ENCODE measurements around the gene THAP3. TPM values are rescaled to one million over a fixed set of nuclear protein-coding genes. Genes with fewer than 3 reads are reported as not detected.
"Not testable (repeated sequence)": the region's sequence is repeated elsewhere in the genome, so short reads cannot be mapped to it uniquely, and the experiment has no call there.

Gene THAP3
- total and polyA plus RNA-seq, 7 experiments from 2014 or later = 14.1 to 31.8 (median 20.3) TPM

- Histone ChIP-seq H3K27ac (ENCODE audit: low read depth, low read length) (no peak overlapping the region), H3K27me3 (ENCODE audit: control insufficient read depth in 2 of 2, insufficient read depth in 2 of 2, low read length in 2 of 2) (no peaks in the 10 kb centered on the region), H3K36me3 (ENCODE audit: control insufficient read depth in 2 of 3, insufficient read depth in 3 of 3, low read length in 3 of 3) (peaks cover 0 to 91% (median 15%) of the 10 kb centered on the region in 3 experiments), H3K4me3 (ENCODE audit: low read length) (no peak overlapping the region), H3K4me1 (ENCODE audit: control insufficient read depth in 2 of 2, insufficient read depth in 2 of 2, low read length in 2 of 2) (no peaks in the 10 kb centered on the region), H3K9me3 (ENCODE audit: control insufficient read depth in 2 of 3, low read length in 3 of 3) (no peaks in the 10 kb centered on the region)
- peak in 4 of 9 donors; percentile 24 to 40 (median 34) for DNase-seq
- ATAC-seq = peak; percentile 69
- intact Hi-C loops (cut with micrococcal nuclease) = loop anchor here in 1 of 2 donors (1.0 kb wide), 1 partner anchor 148 kb away; no protein-coding TSS in a partner anchor
- peaks cover 0 to 5% (median under 1%) of the 10 kb centered on the region in 7 donors for H3K4me1 Mint-ChIP-seq
- ChIA-PET POLR2A (interaction anchor here (0.6 to 1.1 kb wide), 3 partner anchors 16 to 80 kb away, joined by 3 to 5 read pairs (median 3); partner anchors contain the start of genes KLHL21 and TAS1R1), CTCF (interaction anchor here (1.0 to 1.5 kb wide), 6 partner anchors 13 to 149 kb away, joined by 3 to 4 read pairs (median 3); no protein-coding TSS in a partner anchor)
- H3K27ac Mint-ChIP-seq = peak overlapping the region in 1 of 9 donors; percentile 38
- no peaks in the 10 kb centered on the region for H3K9me3 Mint-ChIP-seq
- no peaks in the 10 kb centered on the region for H3K27me3 Mint-ChIP-seq
- no peak overlapping the region for H3K4me3 Mint-ChIP-seq
- H3K36me3 Mint-ChIP-seq = peaks cover 0 to 20% (median 4%) of the 10 kb centered on the region in 5 donors
Observed at GRCh38 chr1:6634371-6635052, 9.8 kb downstream of the THAP3 start.

GRCh38 chr1:6635161-6635909 is 10.7 kb downstream of the THAP3 start:
- H3K4me3 Mint-ChIP-seq = no peak overlapping the region
- peaks cover 0 to 18% (median 0%) of the 10 kb centered on the region in 5 donors for H3K36me3 Mint-ChIP-seq
- POLR2A ChIA-PET = interaction anchor here (1.0 to 1.1 kb wide), 2 partner anchors 33 to 81 kb away, joined by 3 read pairs; partner anchors contain the start of genes KLHL21 and TAS1R1
- H3K27ac Mint-ChIP-seq = no peak overlapping the region
- CTCF ChIA-PET = interaction anchor here (1.0 to 1.3 kb wide), 3 partner anchors 44 to 149 kb away, joined by 3 to 4 read pairs (median 3); no protein-coding TSS in a partner anchor
- intact Hi-C loops (cut with micrococcal nuclease) = no loop called here
- Histone ChIP-seq H3K36me3 (ENCODE audit: control insufficient read depth in 2 of 3, insufficient read depth in 3 of 3, low read length in 3 of 3) (peaks cover 0 to 91% (median 10%) of the 10 kb centered on the region in 3 experiments), H3K27me3 (ENCODE audit: control insufficient read depth in 2 of 2, insufficient read depth in 2 of 2, low read length in 2 of 2) (no peaks in the 10 kb centered on the region), H3K4me3 (ENCODE audit: low read length) (no peak overlapping the region), H3K4me1 (ENCODE audit: control insufficient read depth in 2 of 2, insufficient read depth in 2 of 2, low read length in 2 of 2) (no peaks in the 10 kb centered on the region), H3K9me3 (ENCODE audit: control insufficient read depth in 2 of 3, low read length in 3 of 3) (no peaks in the 10 kb centered on the region), H3K27ac (ENCODE audit: low read depth, low read length) (no peak overlapping the region)
- ATAC-seq = no peak
- no peaks in the 10 kb centered on the region for H3K27me3 Mint-ChIP-seq
- H3K9me3 Mint-ChIP-seq = no peaks in the 10 kb centered on the region
- DNase-seq = no peak
- H3K4me1 Mint-ChIP-seq = no peaks in the 10 kb centered on the region

- H3K4me1 Mint-ChIP-seq = no peaks in the 10 kb centered on the region
- DNase-seq (no peak), ATAC-seq (no peak)
- Histone ChIP-seq H3K27me3 (ENCODE audit: control insufficient read depth in 2 of 2, insufficient read depth in 2 of 2, low read length in 2 of 2) (no peaks in the 10 kb centered on the region), H3K9me3 (ENCODE audit: control insufficient read depth in 2 of 3, low read length in 3 of 3) (no peaks in the 10 kb centered on the region), H3K27ac (ENCODE audit: low read depth, low read length) (no peak overlapping the region), H3K4me1 (ENCODE audit: control insufficient read depth in 2 of 2, insufficient read depth in 2 of 2, low read length in 2 of 2) (no peaks in the 10 kb centered on the region), H3K4me3 (ENCODE audit: low read length) (no peak overlapping the region), H3K36me3 (ENCODE audit: control insufficient read depth in 2 of 3, insufficient read depth in 3 of 3, low read length in 3 of 3) (peaks cover 0 to 87% (median 10%) of the 10 kb centered on the region in 3 experiments)
- H3K9me3 Mint-ChIP-seq = no peaks in the 10 kb centered on the region
- intact Hi-C loops (cut with micrococcal nuclease) = no loop called here
- H3K27ac Mint-ChIP-seq = peak overlapping the region in 2 of 9 donors; percentile 12 to 49
- peaks cover 0 to 22% (median 0%) of the 10 kb centered on the region in 5 donors for H3K36me3 Mint-ChIP-seq
- H3K27me3 Mint-ChIP-seq = no peaks in the 10 kb centered on the region
- POLR2A ChIA-PET = interaction anchor here (1.1 kb wide), 1 partner anchor 10 kb away, joined by 3 read pairs; no protein-coding TSS in a partner anchor
- CTCF ChIA-PET = interaction anchor here (1.6 kb wide), 1 partner anchor 10 kb away, joined by 4 read pairs; no protein-coding TSS in a partner anchor
- no peak overlapping the region for H3K4me3 Mint-ChIP-seq
Observed at GRCh38 chr1:6635910-6636760, 11.5 kb downstream of the THAP3 start.

- POLR2A ChIA-PET = interaction anchor here (1.1 kb wide), 1 partner anchor 9 kb away, joined by 3 read pairs; no protein-coding TSS in a partner anchor
- intact Hi-C loops (cut with micrococcal nuclease) = not testable (repeated sequence)
- H3K36me3 Mint-ChIP-seq = peaks cover 0 to 22% (median 0%) of the 10 kb centered on the region in 5 donors
Observed at GRCh38 chr1:6636778-6637177, 12.1 kb downstream of the THAP3 start.

GRCh38 chr1:6637770-6638169 is 13.1 kb downstream of the THAP3 start:
- Histone ChIP-seq H3K36me3 (ENCODE audit: control insufficient read depth in 2 of 3, insufficient read depth in 3 of 3, low read length in 3 of 3) (peaks cover 0 to 86% (median 5%) of the 10 kb centered on the region in 3 experiments), H3K4me1 (ENCODE audit: control insufficient read depth in 2 of 2, insufficient read depth in 2 of 2, low read length in 2 of 2) (no peaks in the 10 kb centered on the region), H3K9me3 (ENCODE audit: control insufficient read depth in 2 of 3, low read length in 3 of 3) (no peaks in the 10 kb centered on the region), H3K27ac (ENCODE audit: low read depth, low read length) (no peak overlapping the region), H3K27me3 (ENCODE audit: control insufficient read depth in 2 of 2, insufficient read depth in 2 of 2, low read length in 2 of 2) (no peaks in the 10 kb centered on the region), H3K4me3 (ENCODE audit: low read length) (no peak overlapping the region)
- H3K27me3 Mint-ChIP-seq = no peaks in the 10 kb centered on the region
- no peak overlapping the region for H3K4me3 Mint-ChIP-seq
- peak overlapping the region in 1 of 9 donors; percentile 25 for H3K27ac Mint-ChIP-seq
- intact Hi-C loops (cut with micrococcal nuclease) = no loop called here
- peaks cover 2 to 30% (median 9%) of the 10 kb centered on the region in 5 donors for H3K36me3 Mint-ChIP-seq
- no peaks in the 10 kb centered on the region for H3K9me3 Mint-ChIP-seq
- DNase-seq (no peak), ATAC-seq (no peak)
- peaks cover 0 to 4% (median 0%) of the 10 kb centered on the region in 7 donors for H3K4me1 Mint-ChIP-seq
- CTCF ChIA-PET = interaction anchor here (1.6 to 2.3 kb wide), 2 partner anchors 9 to 152 kb away, joined by 4 to 8 read pairs; no protein-coding TSS in a partner anchor
- POLR2A ChIA-PET = interaction anchor here (0.5 kb wide), 1 partner anchor 96 kb away, joined by 3 read pairs; no protein-coding TSS in a partner anchor

More at GRCh38 chr1:6636778-6637177, 12.1 kb downstream of the THAP3 start:
- not testable (repeated sequence) for ATAC-seq; H3K27me3 ChIP-seq (ENCODE audit: control insufficient read depth in 2 of 2, insufficient read depth in 2 of 2, low read length in 2 of 2); H3K4me3 Mint-ChIP-seq; H3K4me1 ChIP-seq (ENCODE audit: control insufficient read depth in 2 of 2, insufficient read depth in 2 of 2, low read length in 2 of 2); DNase-seq; H3K27me3 Mint-ChIP-seq; H3K4me3 ChIP-seq (ENCODE audit: low read length); H3K9me3 Mint-ChIP-seq; H3K27ac ChIP-seq (ENCODE audit: low read depth, low read length); H3K9me3 ChIP-seq (ENCODE audit: control insufficient read depth in 2 of 3, low read length in 3 of 3); H3K4me1 Mint-ChIP-seq
- CTCF ChIA-PET = interaction anchor here (0.6 to 2.3 kb wide), 3 partner anchors 10 to 214 kb away, joined by 4 to 8 read pairs (median 4); no protein-coding TSS in a partner anchor
- peaks cover 0 to 87% (median 10%) of the 10 kb centered on the region in 3 experiments for H3K36me3 ChIP-seq (ENCODE audit: control insufficient read depth in 2 of 3, insufficient read depth in 3 of 3, low read length in 3 of 3)
- H3K27ac Mint-ChIP-seq = peak overlapping the region in 2 of 9 donors; percentile 23 to 30

Data from naive thymus-derived CD4-positive, alpha-beta T cell (primary cell).